SHP77 treated with DMSO at 0.1 percent for 48 hours (cell line): ENCODE measurements around the gene INTS6.

Experiments used
- DNase-seq: peaks from one replicate; lab custom pipeline; 2025; lab: John Stamatoyannopoulos, UW

The INTS6 gene

DNA sequence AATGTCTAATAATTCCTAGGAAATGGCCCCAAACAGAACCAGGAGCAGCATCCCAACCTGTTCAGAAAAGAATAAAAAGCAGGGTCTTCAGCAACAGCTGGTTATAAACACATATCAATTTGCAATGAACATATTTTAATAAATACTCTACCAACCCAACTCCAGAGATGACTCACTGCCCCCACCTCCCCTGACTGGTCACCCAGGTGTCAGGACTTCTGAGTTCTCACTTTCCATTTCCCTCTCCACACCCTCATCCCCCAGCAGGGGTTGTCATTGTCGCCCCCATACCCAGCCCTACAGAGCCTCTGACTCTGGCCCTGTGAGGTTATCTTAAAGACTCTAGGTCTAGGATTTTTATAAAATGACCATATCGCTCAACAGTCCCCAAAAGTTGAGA is 106.4 kb downstream of the INTS6 start:
- DNase-seq: no peak

GRCh38 chr13:51343475-51343874 is 109.4 kb downstream of the INTS6 start:
- no peak for DNase-seq

DNA sequence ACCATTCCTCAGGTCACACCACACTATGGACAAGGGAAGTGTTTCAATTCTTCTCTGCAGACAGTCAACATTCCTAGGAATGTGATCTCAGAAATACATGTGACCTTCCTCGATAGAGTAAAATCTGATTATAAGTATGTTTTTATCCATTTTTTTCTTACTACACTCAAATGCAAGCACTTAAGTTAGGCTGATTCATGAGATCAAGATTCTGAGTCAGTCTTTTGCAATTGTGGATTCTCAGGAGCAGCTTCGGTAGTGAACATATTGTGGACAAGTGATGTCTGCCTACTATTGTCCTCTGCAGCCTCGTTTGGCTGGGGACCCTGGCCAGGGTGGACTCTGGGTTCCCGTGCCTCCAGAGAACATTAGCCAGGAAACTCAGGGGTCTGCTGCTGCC is 110.1 kb downstream of the INTS6 start:
- DNase-seq: no peak

GRCh38 chr13:51341791-51342190 is 111.0 kb downstream of the INTS6 start:
- DNase-seq: no peak

DNA sequence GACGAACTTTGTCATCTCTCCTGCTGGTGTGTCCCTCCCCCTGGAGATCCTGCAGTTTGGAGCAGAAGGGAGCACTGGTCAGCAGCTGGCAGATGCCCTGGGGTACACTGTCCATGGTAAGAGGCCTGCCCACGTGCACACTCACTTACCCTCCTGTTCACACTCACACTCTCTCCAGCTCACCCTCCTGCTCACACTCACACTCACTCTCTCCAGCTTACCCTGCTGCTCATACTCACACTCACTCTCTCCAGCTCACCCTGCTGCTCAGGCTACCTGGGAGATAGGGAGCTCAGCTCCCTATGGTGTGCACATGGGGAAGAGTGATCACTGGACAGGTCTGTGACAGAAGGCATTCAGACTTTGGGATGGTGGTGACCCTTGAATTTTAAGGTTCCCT is 111.6 kb downstream of the INTS6 start:
- DNase-seq: no peak

- DNase-seq: no peak
Measured at GRCh38 chr13:51339952-51340732, 112.7 kb downstream of the INTS6 start.

GRCh38 chr13:51339354-51339753 is 113.5 kb downstream of the INTS6 start, which contains the start of gene SERPINE3:
Gene SERPINE3 (plus strand): TSS chr13:51339691. CDS start chr13:51341092, 1,401 bp downstream.
- DNase-seq: no peak

- DNase-seq: no peak
Measured at GRCh38 chr13:51336746-51337145, 116.1 kb downstream of the INTS6 start.

GRCh38 chr13:51333826-51334225 is 119.0 kb downstream of the INTS6 start:
- DNase-seq: no peak

GRCh38 chr13:51333421-51333820 is 119.4 kb downstream of the INTS6 start:
- no peak for DNase-seq

GRCh38 chr13:51332566-51333361 is 120.1 kb downstream of the INTS6 start:
- no peak for DNase-seq

GRCh38 chr13:51331354-51331861 is 121.4 kb downstream of the INTS6 start:
- DNase-seq: no peak

- no peak for DNase-seq
Measured at GRCh38 chr13:51330791-51331190, 122.0 kb downstream of the INTS6 start.

DNA sequence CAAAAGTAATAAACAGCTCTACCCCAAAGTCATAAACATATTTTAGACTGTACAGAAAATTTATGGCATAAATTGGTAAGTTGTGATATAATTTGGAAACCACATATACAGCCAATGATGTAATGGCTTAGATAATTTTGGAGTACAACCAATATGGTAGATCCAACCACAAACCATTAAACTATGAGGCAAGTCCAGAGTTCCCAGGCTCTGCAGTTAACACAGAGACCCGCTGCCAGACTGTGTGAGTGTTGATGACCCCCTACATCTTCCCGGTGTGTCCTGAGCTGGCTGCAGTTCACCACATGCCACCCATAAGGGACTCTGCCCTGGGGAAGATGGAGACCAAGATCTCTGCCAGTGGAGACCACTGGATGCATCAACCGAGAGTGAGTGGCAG is 123.2 kb downstream of the INTS6 start:
- DNase-seq: no peak

DNA sequence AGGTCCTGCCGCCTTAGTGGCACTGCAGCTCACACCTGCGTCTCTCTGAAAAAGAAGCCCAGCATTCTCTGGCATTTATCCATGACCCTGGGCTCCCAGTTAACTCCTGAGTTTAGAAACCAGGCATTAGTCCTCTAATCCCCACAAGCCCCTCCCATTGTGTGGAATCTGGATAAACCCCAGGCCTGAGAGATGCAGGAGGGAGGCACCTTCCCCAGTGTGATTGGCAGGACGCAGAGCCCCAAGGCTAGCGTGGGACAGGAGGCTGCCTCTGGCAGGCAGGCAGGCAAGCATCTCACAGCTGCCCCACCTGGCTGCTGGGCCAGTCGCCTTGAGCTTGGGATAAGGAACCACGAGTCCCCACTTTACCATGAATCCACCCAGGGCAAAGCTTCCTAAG is 124.3 kb downstream of the INTS6 start:
- no peak for DNase-seq

- DNase-seq: no peak
Measured at GRCh38 chr13:51327961-51328360, 124.9 kb downstream of the INTS6 start.

DNA sequence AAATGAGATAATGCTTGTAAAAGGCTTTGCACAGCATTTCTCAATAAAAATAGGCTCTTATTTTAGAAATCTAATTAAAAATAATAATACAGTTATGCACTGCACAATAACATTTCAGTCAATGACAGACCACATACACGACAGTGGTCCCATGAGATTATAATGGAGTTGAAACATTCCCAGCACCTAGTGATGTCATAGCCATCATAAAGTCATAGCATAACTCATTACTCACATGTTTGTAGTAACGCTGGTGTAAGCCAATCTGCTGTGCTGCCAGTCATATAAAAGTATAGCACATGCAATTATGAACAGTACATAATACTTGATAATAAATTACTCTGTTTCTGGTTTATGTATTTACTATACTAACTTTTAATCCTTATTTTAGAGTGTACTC is 126.1 kb downstream of the INTS6 start:
- DNase-seq: no peak

DNA sequence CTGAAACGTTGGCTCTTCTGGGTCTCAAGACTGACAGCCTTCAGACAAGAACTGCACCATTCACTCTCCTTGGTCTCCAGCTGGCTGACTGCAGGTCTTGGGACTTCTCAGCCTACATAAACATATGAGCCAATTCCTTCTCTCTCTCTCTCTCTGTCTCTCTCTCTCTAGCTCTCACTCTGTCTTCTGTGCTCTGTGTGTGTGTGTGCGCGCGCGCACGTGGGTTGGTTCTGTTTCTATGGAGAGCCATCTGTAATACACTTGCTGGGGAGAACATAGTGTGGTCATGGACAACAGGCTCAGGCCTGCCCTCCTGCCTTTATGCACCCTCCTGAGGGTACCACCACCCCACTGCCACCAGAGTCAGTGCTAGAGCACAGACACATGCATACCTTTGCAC is 127.0 kb downstream of the INTS6 start:
- no peak for DNase-seq

DNA sequence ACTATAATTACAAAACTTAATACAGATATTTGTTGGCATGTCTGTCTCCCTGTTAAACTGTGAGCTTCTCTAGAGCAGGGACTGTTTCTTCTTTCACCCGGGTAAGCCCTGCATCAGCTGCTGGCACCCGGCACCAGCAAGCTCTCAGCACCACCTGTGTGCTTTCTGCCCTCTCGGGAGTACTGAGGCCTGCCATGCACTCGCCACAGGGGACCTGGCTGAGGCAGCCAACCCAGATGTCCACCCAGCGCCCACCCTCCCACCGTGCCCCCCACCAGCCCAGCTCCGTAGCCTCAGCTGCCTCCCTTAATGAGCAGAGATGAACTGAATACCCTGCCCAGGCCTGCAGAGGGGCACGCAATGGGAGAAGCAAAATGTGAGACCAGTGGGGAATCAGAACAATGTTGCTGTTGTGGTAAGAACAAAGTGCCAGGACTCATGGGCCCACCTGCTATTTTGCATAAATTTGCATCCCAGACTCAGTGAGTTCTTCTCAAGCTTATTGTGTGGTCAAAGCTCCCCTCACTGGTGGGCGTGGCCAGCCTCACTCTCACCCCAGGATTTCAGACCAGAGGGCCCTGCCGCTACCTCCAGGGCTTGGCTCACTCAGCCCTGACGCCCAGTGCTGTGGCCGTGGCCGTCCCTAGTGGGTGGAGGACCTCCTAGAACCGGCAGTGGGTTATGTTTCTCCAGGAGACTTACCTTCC is 128.0 kb downstream of the INTS6 start:
- no peak for DNase-seq

DNA sequence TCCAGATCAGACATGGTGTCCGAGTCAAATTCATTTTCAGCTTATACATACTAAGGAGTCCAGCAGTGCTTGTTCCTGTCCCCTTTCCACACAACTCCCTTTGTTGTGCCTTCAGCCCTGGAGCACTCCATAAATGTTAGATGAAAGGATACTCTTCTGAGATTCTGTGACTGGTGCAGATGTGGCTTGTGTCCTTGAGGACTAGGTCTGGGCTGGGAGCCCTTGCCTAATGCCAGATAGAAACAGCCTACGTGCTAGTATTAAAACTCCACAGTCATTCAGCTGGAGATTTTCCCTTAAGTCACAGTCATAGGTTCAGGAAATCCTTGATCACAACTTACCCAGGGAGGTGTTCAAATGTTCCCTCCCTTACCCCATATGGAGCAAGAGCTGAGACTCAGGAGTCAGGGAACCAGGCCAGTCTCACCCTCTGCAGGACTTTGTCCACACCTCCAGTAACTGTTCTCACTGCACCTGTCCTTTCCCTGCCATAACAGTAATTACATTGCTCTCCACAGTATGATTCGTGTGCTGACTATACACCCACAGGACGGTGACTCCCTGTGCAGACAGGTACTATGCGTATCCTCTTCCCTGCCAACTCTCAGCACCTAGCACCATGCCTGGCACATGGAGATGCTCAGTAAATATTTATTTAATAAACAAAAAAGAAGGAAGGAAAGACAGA is 128.9 kb downstream of the INTS6 start:
- DNase-seq: no peak

GRCh38 chr13:51322826-51323225 is 130.0 kb downstream of the INTS6 start:
- no peak for DNase-seq

DNA sequence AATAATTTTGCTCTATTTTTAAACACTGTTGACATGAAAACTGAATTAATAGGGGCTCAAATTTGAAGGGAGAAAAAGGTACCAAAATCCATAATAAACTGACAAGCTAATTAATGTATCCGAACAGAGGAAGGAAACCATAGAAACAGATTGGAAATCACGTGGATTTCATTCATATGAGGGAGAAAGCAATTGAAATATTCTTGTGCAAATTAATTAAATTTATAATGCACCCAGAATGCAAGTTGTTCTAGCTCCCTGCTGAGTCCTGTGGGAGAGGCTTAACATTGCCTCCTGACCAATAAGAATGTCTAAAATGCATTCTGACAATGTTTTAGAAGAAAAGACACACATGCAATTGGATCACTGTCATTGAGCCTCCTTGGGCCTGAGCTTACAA is 131.0 kb downstream of the INTS6 start:
- DNase-seq: no peak
